Keratinocyte (primary cell): ENCODE measurements around the gene CLEC16A. TPM values are rescaled to one million over a fixed set of nuclear protein-coding genes. Genes with fewer than 3 reads are reported as not detected.

Source experiments
- DNase-seq: peaks from one replicate; pipeline ENCODE4 v3.0.0-alpha.2; 2011; ENCODE audit warnings: low read depth, missing footprints, low spot score
- FAIRE-seq: peaks from 2 replicates; lab custom pipeline; 2011; peaks lifted over from hg19 to GRCh38; lab: Jason Lieb, UNC
- H2AFZ ChIP-seq: 2 replicates; pipeline ENCODE4 v1.6.0; 2012; ENCODE audit warnings: low read length, control low read depth, inconsistent platforms; ENCODE audit not compliant: control insufficient read depth
- H3K27ac ChIP-seq: 2 replicates; pipeline ENCODE4 v1.5.1; 2011; ENCODE audit warnings: low read length; ENCODE audit not compliant: control insufficient read depth, insufficient read depth
- H3K27me3 ChIP-seq: 3 replicates; pipeline ENCODE4 v1.6.0; 2011; ENCODE audit warnings: low read length; ENCODE audit not compliant: control insufficient read depth, insufficient read depth; ENCODE audit errors: extremely low read depth
- H3K36me3 ChIP-seq, 2 experiments: 2 replicates in 1 of 2; 3 replicates in 1 of 2; pipeline ENCODE4 v1.5.1; 2011; ENCODE audit warnings: low read length in 2 of 2, mild to moderate bottlenecking in 1 of 2; ENCODE audit not compliant: control insufficient read depth in 2 of 2, insufficient read depth in 2 of 2; ENCODE audit errors: extremely low read depth in 1 of 2
- H3K4me1 ChIP-seq: 3 replicates; pipeline ENCODE4 v1.5.1; 2011; ENCODE audit warnings: low read length; ENCODE audit not compliant: control insufficient read depth, insufficient read depth; ENCODE audit errors: extremely low read depth
- H3K4me2 ChIP-seq: 3 replicates; pipeline ENCODE4 v1.6.0; 2011; ENCODE audit warnings: low read depth, low read length; ENCODE audit not compliant: control insufficient read depth, insufficient read depth; ENCODE audit errors: extremely low read depth
- H3K4me3 ChIP-seq, 3 experiments: fragments of 200-600 bp in 1 of 3; sonication (generic) in 1 of 3; 2 replicates in 2 of 3; 3 replicates in 1 of 3; pipeline ENCODE4 v1.5.1; 2011 to 2016; ENCODE audit warnings: low read length in 3 of 3, mild to moderate bottlenecking in 3 of 3, control low read depth in 2 of 3, inconsistent platforms in 1 of 3, low read depth in 1 of 3, mixed read lengths in 1 of 3, mixed run types in 1 of 3, moderate library complexity in 1 of 3; ENCODE audit not compliant: control insufficient read depth in 2 of 3, insufficient read depth in 2 of 3; ENCODE audit errors: extremely low read depth in 1 of 3
- H3K79me2 ChIP-seq: 2 replicates; pipeline ENCODE4 v1.6.0; 2012; ENCODE audit warnings: low read length; ENCODE audit not compliant: control insufficient read depth, insufficient read depth
- H3K9ac ChIP-seq: 3 replicates; pipeline ENCODE4 v1.6.0; 2011; ENCODE audit warnings: low read length; ENCODE audit not compliant: control insufficient read depth, insufficient read depth; ENCODE audit errors: extremely low read depth
- H3K9me1 ChIP-seq: 3 replicates; pipeline ENCODE4 v1.6.0; 2011; ENCODE audit warnings: low read length; ENCODE audit not compliant: control insufficient read depth, insufficient read depth; ENCODE audit errors: extremely low read depth
- H3K9me3 ChIP-seq: 2 replicates; pipeline ENCODE4 v1.5.1; 2012; ENCODE audit warnings: low read depth, low read length; ENCODE audit not compliant: control insufficient read depth
- H4K20me1 ChIP-seq: 3 replicates; pipeline ENCODE4 v1.6.0; 2011; ENCODE audit warnings: low read length; ENCODE audit not compliant: control insufficient read depth, insufficient read depth; ENCODE audit errors: extremely low read depth
- CTCF ChIP-seq, 3 experiments: IDR thresholded peaks in 1 of 3; conservative IDR thresholded peaks in 1 of 3; optimal IDR thresholded peaks in 1 of 3; 2 replicates in 2 of 3; 3 replicates in 1 of 3; pipeline versions ENCODE3 to v1.5.1; 2011; ENCODE audit warnings: low read length in 3 of 3, mild to moderate bottlenecking in 3 of 3, moderate library complexity in 2 of 3, control low read depth in 1 of 3, inconsistent platforms in 1 of 3; ENCODE audit not compliant: insufficient read depth in 2 of 3; ENCODE audit errors: extremely low read depth in 1 of 3
- EZH2 ChIP-seq: IDR thresholded peaks from one replicate; pipeline ENCODE4 v1.6.1; 2012; ENCODE audit warnings: inconsistent platforms, mild to moderate bottlenecking, low read length, moderate library complexity
- dilution Hi-C: fragments of 300-500 bp; cut with MboI; formaldehyde crosslinking; loops from one replicate; pipeline ENCODE4 v1.7.0; 2020; ENCODE audit warnings: low sequenced_read_pairs; ENCODE audit not compliant: extremely low pct_ligation_motif_present
- polyA plus RNA-seq, 5 experiments: library from polyadenylated mRNA; depleted of rRNA in 3 of 5; stranded (reverse) in 3 of 5; stranded (forward) in 1 of 5; unstranded in 1 of 5; fragments of >200 nt; gene quantifications; 1 replicate in 1 of 5; 2 replicates in 3 of 5; 3 replicates in 1 of 5; pipeline versions ENCODE4 v1.2.1 to v1.2.3, GENCODE V29; 2011 to 2012; ENCODE audit warnings: missing spikeins in 2 of 5, low read depth in 1 of 5, low replicate concordance in 1 of 5

The CLEC16A gene
- polyA plus RNA-seq, 1 donor (not counting 4 experiments of a cell fraction or from before 2014, with no cell fraction given) = 9.5 TPM

- no peak overlapping the region for H3K4me2 ChIP-seq
- FAIRE-seq = no peak
- TF ChIP-seq CTCF (optimal IDR thresholded peaks at IDR 0.05 in 1 of 3, IDR thresholded peaks at IDR 0.05 in 1 of 3, conservative IDR thresholded peaks at IDR 0.05 in 1 of 3; ENCODE audit: extremely low read depth in 1 of 3, insufficient read depth in 2 of 3, low read length in 3 of 3) (no peak), EZH2 (no peak)
- peaks cover 6 to 12% of the 10 kb centered on the region in 2 experiments for H3K36me3 ChIP-seq
- H3K27me3 ChIP-seq = no peaks in the 10 kb centered on the region
- no peak overlapping the region for H3K4me3 ChIP-seq
- no peaks in the 10 kb centered on the region for H3K9me1 ChIP-seq
- H3K9me3 ChIP-seq = no peaks in the 10 kb centered on the region
- H4K20me1 ChIP-seq = no peaks in the 10 kb centered on the region
- H3K4me1 ChIP-seq = no peaks in the 10 kb centered on the region
- no peak overlapping the region for H3K9ac ChIP-seq
- no peak overlapping the region for H3K27ac ChIP-seq
- dilution Hi-C loops = no loop called here
- H2AFZ ChIP-seq = no peak overlapping the region
- DNase-seq = no peak
- H3K79me2 ChIP-seq = no peaks in the 10 kb centered on the region
These were observed 221.7 kb downstream of the CLEC16A start for GRCh38 chr16:11165894-11166665.

GRCh38 chr16:11167581-11167980 is 223.2 kb downstream of the CLEC16A start:
- H4K20me1 ChIP-seq = no peaks in the 10 kb centered on the region
- no peak for TF ChIP-seq CTCF (optimal IDR thresholded peaks at IDR 0.05 in 1 of 3, IDR thresholded peaks at IDR 0.05 in 1 of 3, conservative IDR thresholded peaks at IDR 0.05 in 1 of 3; ENCODE audit: extremely low read depth in 1 of 3, insufficient read depth in 2 of 3, low read length in 3 of 3)
- no peak for TF ChIP-seq EZH2
- H2AFZ ChIP-seq = no peak overlapping the region
- no peaks in the 10 kb centered on the region for H3K9me1 ChIP-seq
- DNase-seq (no peak), FAIRE-seq (no peak)
- H3K9me3 ChIP-seq = no peaks in the 10 kb centered on the region
- H3K4me3 ChIP-seq = no peak overlapping the region
- peaks cover 6 to 12% of the 10 kb centered on the region in 2 experiments for H3K36me3 ChIP-seq
- no peaks in the 10 kb centered on the region for H3K4me1 ChIP-seq
- dilution Hi-C loops = no loop called here
- H3K27ac ChIP-seq = no peak overlapping the region
- no peaks in the 10 kb centered on the region for H3K79me2 ChIP-seq
- H3K4me2 ChIP-seq = no peak overlapping the region
- H3K9ac ChIP-seq = no peak overlapping the region
- H3K27me3 ChIP-seq = no peaks in the 10 kb centered on the region
